NCI-H446 (cell line): ENCODE data around the gene EDC3.
A peak's percentile ranks its signal among the peaks of the same experiment; 100 is the strongest.
"Not testable (repeated sequence)": the region's sequence is repeated elsewhere in the genome, so short reads cannot be mapped to it uniquely, and the experiment has no call there.

Source experiments
- DNase-seq, 2 experiments: peaks; one replicate each; lab custom pipeline; 2025; lab: John Stamatoyannopoulos, UW

Gene EDC3

DNA sequence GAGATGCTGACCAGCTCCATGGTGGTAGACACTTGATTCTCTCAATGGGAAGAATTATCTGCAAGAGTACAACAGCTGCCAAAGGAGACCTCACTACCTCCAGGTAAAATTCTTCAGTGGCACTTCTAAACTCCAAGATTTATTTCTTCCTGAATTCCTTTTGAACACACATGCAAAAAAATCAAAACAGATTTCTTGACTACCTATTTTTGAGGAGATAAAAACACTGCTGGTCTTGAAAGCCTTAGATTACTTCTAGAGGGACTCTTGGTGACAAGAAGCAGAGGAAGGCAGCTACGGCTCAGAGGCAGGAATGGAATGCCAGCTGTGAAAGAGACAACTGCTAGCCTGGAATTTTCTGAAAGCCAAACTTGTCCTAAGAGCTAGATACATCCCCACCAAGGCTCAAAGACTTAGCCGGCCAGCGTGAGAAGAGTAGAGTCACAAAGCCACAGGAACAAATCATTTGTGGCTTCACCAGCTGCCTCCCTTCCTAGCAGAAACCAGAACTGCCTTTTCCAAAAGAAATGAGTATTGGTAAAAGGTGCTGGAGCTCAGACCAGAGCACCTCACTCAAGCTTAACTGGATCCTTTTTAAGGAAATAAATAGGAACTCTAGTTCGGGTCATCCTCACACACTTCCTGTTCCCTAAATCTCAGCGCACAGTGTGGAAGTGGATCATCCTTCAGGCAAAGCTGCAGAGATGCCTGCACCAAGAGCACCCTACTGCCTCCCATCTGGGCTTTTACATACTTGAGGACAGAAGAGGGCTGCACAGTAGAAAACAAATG, 47.6 kb downstream of the EDC3 start:
- DNase-seq = no peak

GRCh38 chr15:74646480-74646879, 49.3 kb downstream of the EDC3 start:
- DNase-seq = no peak

GRCh38 chr15:74643665-74644204, 52.1 kb downstream of the EDC3 start:
- DNase-seq = no peak

DNA sequence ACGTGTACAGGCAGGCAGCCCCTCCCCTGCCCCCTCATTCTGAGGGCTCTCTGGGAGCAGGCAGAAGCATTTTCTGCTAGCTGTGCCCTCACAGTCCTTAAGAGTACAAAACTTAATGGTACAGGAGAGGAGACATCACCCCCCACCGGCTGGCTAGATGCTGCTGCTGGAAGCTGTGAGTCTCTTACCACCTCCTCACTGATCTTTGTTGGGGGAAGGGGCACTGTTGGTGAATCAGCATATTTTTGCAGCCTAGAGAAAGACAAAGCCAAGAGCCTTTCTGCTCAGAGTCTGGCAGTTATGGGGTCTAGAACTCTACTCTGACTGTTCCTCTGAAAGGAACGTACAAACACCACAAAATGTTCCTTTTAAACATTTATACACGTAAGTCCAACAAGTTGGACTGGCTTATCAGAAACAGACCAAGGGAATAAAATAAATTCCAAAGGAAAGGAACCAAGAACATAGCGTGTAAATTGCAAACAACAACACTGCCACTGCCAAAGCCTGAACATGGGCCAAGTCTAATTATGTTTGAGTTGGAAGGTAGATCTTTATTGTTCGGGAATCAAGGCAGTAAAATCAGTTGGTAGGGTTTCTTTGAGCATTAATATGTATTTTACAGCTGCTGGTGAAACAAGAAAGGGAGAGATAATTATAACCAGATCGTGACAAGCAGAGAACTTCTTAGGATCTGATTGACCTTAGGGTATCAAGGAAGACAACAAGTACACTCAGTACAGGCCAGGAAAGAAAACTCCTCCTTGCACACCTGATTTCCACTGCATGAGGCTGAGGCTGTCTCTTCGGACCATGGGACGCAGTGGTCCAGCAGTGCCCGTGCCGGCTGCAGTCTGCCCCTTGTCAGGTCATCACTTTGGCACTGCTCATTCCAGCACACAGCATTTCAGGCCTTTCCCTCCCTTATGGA, 52.8 kb downstream of the EDC3 start:
- no peak for DNase-seq

GRCh38 chr15:74642348-74642733, 53.5 kb downstream of the EDC3 start:
- DNase-seq = no peak

GRCh38 chr15:74641151-74641550, 54.7 kb downstream of the EDC3 start:
- no peak for DNase-seq

DNA sequence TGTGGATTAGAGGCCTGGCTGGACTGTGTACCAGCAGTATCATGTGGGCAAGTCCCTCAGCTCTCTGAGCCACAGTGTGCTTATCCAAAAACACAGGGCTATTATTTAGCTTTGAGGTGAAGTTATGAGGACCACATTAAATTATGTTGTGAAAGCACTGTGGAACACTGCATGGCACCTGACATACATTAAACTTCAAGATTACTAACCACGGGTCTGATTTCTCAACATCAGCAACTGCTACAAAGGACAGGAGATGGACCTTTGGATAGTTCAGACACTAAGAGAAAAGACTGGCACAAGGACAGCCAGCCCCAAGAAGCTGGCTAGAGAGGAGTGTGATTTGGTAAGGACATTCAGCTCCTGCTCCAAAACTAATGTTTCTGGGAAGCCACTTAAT, 58.8 kb downstream of the EDC3 start:
- DNase-seq = no peak

DNA sequence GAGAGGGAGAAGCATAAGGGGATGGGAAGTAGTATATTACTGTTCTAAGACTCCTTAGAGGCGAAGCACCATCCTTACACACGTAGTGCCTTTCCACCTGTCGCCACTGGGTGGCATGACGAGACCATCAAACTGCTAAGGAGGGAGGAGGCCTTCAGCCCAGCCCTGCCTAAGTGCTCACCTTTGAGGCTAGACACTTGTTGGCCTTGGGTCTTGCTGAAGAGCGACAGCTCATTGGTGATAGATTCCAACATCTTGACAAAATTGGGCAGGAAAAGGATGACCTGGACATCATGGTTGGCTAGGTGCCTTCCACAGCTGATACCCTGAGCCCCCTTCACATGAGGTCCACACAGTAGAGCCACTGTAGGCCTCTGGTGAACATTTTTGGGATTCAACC, 60.6 kb downstream of the EDC3 start:
- peak; percentile 48 to 63 for DNase-seq

GRCh38 chr15:74633781-74634180, 62.0 kb downstream of the EDC3 start:
- DNase-seq = no peak

- DNase-seq = no peak
These were observed 63.2 kb downstream of the EDC3 start for GRCh38 chr15:74632601-74633000.

DNA sequence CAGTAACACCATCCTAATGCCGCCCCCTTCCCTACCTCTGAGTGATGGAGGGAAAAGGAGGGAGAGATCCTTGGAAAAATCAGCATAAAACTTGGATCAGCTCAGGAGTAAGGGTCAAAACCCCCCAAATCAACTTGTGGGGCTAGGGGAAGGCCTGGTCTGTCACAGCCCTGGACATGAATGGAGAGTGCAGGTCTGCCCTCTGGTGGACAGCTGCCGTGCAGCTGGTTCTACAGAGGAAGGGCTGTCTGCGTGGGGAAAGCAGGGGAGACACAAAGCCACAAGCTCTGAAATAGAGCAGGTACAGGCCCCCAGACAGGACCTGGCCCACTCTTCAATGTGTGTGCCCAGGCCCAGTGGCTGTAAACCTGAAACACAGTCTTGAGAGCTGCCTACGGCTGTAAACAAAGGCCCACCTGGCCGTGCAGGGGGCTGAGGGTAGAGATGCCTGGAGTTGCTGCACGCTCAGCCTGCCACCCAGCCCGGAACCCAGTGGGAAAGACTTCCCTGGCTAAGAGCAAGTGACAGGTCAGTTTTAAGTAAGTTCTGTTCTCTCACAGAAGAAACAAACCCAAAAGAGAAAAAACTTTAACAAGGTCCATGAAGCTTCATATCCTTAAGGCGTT, 63.8 kb downstream of the EDC3 start:
- DNase-seq = peak in 1 of 2 experiments; percentile 35

DNA sequence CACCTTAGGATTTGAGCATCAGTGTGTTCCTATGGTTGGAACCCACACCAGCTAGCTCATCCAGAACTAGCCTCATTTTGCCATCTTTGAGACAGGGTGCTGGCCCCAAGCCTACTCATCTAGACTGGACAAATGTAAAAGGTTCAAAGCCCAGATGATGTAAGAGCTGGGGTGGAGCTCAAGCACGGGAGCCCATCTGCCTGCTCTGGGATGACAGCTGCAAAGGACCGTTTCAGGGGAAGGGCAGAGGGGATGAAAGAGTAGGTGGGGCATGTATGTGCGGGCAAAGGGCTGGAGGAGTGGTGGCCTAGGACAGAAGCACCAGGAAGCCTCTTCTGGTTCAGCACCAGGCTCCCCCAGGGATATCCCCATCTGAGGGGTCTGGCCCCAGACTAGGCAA, 64.4 kb downstream of the EDC3 start:
- DNase-seq = no peak

DNA sequence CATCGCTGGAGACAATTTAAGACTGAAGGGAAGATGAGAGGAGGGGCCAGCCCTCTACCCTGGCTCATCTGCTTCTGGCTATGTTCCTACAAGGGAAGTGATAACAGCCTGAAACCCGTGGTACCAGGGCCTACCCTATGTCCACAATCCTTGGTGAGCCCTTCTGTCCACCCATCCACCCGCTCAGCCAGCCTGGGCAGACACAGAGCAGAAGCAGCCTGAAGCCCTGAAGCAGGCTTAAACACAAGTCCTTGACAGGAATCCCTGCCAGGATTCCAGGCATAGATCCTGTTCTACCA, 64.8 kb downstream of the EDC3 start:
- no peak for DNase-seq

- DNase-seq = no peak
These were observed 65.3 kb downstream of the EDC3 start for GRCh38 chr15:74630284-74631086.

DNA sequence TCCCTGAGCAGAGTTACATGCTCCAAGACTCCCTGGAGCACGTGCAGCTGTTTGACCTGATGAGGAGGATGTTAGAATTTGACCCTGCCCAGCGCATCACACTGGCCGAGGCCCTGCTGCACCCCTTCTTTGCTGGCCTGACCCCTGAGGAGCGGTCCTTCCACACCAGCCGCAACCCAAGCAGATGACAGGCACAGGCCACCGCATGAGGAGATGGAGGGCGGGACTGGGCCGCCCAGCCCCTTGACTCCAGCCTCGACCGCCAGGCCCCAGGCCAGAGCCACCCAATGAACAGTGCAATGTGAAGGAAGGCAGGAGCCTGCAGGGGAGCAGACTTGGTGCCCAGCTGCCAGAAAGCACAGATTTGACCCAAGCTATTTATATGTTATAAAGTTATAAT, 66.1 kb downstream of the EDC3 start:
- DNase-seq = not testable (repeated sequence)

DNA sequence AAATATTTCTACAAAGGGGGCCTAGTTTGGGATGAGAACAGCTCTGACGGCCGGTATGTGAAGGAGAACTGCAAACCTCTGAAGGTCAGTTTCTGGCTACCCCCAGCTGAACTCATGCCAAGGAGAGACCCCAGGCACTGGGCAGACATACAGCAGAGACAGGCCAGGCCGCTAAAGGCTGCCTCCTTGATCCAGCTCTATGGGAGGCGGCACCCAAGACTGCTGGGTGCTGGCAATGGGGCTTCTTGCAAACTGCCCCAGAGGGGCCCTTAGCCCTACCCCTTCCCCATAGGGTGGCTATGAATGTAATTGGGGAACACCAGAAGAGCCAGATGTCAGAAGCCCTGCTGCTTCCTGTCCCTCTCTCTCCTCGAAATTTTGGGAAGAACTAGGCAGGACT, 66.9 kb downstream of the EDC3 start:
- DNase-seq = no peak

- no peak for DNase-seq
These were observed 67.6 kb downstream of the EDC3 start for GRCh38 chr15:74628199-74628598.

- DNase-seq = no peak
These were observed 68.1 kb downstream of the EDC3 start for GRCh38 chr15:74627766-74628165.

DNA sequence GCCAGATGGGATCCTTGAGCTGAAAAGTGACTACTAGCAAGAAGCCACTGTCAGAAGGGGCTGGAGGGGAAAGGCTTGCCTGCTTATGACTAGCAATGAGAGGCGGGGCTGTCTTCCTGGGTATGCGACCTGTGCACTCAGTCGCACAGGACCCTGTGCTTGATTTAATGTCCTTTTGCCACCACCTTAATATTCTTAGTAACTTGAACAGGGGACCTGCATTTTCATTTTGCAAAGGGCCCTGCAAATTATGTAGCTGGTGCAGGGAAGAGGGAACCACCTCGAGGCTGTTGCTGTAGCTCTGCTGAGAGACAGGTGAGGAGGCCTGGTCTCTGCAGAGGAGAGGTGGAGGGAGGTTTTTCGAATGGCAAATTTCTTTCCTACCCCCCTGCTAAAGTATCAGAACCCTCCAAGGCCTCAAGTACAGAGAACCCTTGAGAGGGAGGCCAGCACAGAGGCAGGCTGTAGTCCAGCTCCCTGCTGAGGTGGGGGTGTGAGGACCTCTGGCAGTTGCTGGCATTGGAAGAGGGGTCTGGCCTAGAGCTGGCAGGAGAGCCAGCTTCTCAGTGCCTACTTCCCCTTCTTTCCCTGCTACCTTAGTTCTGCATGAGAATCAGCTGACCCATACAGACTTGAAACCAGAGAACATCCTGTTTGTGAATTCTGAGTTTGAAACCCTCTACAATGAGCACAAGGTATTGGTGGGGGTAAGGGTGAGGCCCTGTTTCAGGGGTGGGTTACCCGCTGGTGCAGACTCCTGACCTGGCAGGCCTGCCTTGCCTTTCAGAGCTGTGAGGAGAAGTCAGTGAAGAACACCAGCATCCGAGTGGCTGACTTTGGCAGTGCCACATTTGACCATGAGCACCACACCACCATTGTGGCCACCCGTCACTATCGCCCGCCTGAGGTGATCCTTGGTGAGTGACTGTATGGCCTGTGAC, 68.8 kb downstream of the EDC3 start:
- no peak for DNase-seq

- DNase-seq = no peak
These were observed 69.5 kb downstream of the EDC3 start for GRCh38 chr15:74626336-74626735.

GRCh38 chr15:74625693-74626092, 70.1 kb downstream of the EDC3 start:
- DNase-seq = no peak
